ENCODE results near the gene SORBS2. TPM values are rescaled to one million over a fixed set of nuclear protein-coding genes. Genes with fewer than 3 reads are reported as not detected.

SORBS2 gene
- total and polyA plus RNA-seq, 4 donors, result 49.1 to 83.5 (median 66.4) TPM

DNA sequence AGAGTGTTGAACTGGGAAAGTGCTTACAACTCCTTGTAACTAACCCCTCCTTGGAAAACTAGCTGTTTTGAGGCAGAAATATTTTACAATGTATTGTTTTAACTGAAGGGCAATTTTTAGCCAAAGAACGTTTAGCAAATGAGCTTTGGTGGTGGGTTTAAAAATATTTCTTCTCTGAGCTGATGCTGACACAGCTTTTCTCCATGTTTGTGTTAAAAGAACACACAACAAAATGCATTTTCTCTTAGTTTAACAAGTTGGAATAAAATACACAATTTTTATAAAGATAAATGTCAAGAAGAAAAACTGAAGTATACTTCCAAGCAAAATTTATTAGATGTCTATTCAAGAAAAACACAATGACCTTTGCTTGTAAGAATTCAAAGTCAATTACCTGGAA is 226.8 kb downstream of the SORBS2 start:
- Histone ChIP-seq H3K27ac (ENCODE audit: low read depth, low read length) (no peak overlapping the region), H3K4me1 (ENCODE audit: control insufficient read depth, insufficient read depth, low read length) (peaks cover 9% of the 10 kb centered on the region), H3K36me3 (ENCODE audit: control insufficient read depth, insufficient read depth, low read length) (peaks cover 6% of the 10 kb centered on the region), H3K9me3 (ENCODE audit: control insufficient read depth, insufficient read depth, low read length) (no peaks in the 10 kb centered on the region), H3K27me3 (ENCODE audit: control insufficient read depth, insufficient read depth, low read length) (no peaks in the 10 kb centered on the region), H3K4me3 (ENCODE audit: low read depth, low read length) (no peak overlapping the region)
- WGBS (ENCODE audit: insufficient coverage), result no CpG with 5 or more reads among the region's 1 CpG
- no peak for DNase-seq (ENCODE audit: low read depth in 4 of 6, low spot score in 6 of 6)

DNA sequence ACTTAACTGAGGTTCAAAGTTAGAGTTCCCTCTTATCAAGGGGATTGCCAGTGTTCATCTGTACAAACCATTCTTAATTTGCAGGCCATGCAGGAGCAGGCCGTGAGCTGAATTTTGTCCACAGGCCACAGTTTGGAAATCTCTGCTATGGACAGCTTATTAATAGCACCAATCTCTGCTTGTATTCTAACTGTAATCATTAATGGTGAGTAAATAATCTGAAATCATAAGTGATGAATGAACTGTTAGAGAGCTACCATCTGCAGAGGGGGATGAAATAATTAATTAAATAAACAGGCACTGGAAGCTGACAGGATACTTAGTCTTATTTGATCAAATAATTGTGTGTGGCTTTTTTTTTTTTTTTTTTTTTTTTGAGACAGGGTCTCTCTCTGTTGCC is 228.2 kb downstream of the SORBS2 start:
- WGBS (ENCODE audit: insufficient coverage), result no CpG with 5 or more reads among the region's 1 CpG
- no peak overlapping the region for H3K27ac ChIP-seq (ENCODE audit: low read depth, low read length)

DNA sequence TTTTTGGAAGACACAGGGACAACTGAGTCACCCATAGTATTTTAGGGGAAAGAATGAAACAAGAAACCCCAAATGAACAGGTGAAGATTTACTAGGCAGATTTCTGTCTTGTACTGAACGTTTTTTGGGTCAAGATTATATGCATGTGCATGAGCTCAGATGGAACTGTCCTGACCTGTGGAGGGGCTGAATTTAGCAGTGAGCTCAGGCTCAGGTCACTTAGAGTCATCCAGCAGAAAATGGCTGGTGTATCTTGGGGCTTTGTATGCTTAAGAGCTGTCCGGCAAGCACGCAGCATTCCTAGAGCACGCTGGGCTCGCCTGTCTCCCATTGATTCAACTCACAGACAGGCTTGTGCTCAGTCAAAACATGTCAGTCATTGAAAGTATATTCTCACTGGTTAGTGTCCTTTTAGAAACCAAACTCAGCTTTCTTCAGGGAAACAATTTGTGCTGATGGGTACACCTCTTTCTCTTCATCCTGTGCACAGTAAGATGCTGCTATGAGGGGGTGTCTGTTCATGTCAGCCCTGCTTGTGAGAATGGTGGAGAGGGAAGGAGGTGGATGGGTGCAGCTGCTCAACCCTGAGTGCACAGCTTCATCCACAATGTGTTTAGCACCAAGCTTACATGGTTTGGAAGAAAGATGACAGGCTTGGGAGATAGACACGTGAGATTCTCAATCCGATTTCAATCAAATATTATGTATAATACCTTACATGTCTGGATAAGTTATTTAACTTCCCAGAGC is 229.2 kb downstream of the SORBS2 start:
- WGBS (ENCODE audit: insufficient coverage), result 69% methylated on average over 5 of the region's 7 CpGs
- H3K4me3 ChIP-seq (ENCODE audit: low read depth, low read length), result no peak overlapping the region
- H3K27me3 ChIP-seq (ENCODE audit: control insufficient read depth, insufficient read depth, low read length), result no peaks in the 10 kb centered on the region
- no peaks in the 10 kb centered on the region for H3K9me3 ChIP-seq (ENCODE audit: control insufficient read depth, insufficient read depth, low read length)
- DNase-seq (ENCODE audit: low read depth in 4 of 6, low spot score in 6 of 6), result no peak
- no peak overlapping the region for H3K27ac ChIP-seq (ENCODE audit: low read depth, low read length)
- H3K36me3 ChIP-seq (ENCODE audit: control insufficient read depth, insufficient read depth, low read length), result peaks cover 5% of the 10 kb centered on the region
- peaks cover 6% of the 10 kb centered on the region for H3K4me1 ChIP-seq (ENCODE audit: control insufficient read depth, insufficient read depth, low read length)

More for the DNA sequence above, 228.2 kb downstream of the SORBS2 start:
- Histone ChIP-seq H3K4me1 (ENCODE audit: control insufficient read depth, insufficient read depth, low read length) (peaks cover 9% of the 10 kb centered on the region), H3K36me3 (ENCODE audit: control insufficient read depth, insufficient read depth, low read length) (peaks cover 6% of the 10 kb centered on the region), H3K27me3 (ENCODE audit: control insufficient read depth, insufficient read depth, low read length) (no peaks in the 10 kb centered on the region), H3K9me3 (ENCODE audit: control insufficient read depth, insufficient read depth, low read length) (no peaks in the 10 kb centered on the region), H3K4me3 (ENCODE audit: low read depth, low read length) (no peak overlapping the region)
- DNase-seq (ENCODE audit: low read depth in 4 of 6, low spot score in 6 of 6), result no peak

DNA sequence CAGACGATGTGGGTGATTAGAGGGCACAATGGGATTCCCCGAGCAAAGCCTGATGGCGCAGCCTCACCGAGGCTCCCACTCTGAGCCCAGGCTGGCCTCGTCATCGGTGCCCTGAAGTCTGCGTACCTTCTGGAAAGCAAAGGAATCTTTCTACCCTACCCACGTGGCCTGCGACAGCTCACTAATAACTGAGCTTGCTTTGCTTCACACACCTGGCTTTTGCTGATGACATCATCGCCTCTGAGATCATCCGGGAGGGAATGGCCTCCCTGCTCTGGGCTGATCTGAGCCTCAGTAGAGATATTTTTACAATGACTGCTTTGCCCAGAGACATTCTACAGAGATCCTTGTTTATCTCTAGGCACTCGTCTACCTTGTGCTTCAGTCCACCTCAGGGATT is 231.3 kb downstream of the SORBS2 start:
- Histone ChIP-seq H3K9me3 (ENCODE audit: control insufficient read depth, insufficient read depth, low read length) (no peaks in the 10 kb centered on the region), H3K27ac (ENCODE audit: low read depth, low read length) (no peak overlapping the region), H3K4me3 (ENCODE audit: low read depth, low read length) (no peak overlapping the region), H3K27me3 (ENCODE audit: control insufficient read depth, insufficient read depth, low read length) (no peaks in the 10 kb centered on the region), H3K36me3 (ENCODE audit: control insufficient read depth, insufficient read depth, low read length) (no peaks in the 10 kb centered on the region), H3K4me1 (ENCODE audit: control insufficient read depth, insufficient read depth, low read length) (no peaks in the 10 kb centered on the region)
- WGBS (ENCODE audit: insufficient coverage), result 90% methylated on average over 12 of the region's 12 CpGs
- DNase-seq (ENCODE audit: low read depth in 4 of 6, low spot score in 6 of 6), result no peak

DNA sequence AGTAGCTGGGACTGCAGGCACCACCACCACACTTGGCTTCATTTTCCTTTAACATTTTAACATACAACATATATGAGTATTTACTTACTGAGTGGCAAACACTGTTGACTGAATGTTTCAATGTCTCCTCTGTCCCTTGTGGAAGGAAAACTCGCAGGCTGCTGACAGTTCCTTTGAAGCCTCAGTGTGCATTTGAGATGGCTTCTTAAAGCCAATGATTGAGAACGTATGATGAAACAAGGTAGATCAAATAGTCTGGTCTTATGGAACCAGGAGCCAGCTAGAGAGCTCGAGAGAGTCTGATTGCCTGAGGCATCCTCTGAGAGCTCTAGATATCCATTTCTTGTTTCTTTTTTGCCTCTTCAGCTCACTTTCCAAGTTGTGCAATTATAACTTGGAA is 233.7 kb downstream of the SORBS2 start:
- H3K27me3 ChIP-seq (ENCODE audit: control insufficient read depth, insufficient read depth, low read length), result no peaks in the 10 kb centered on the region
- no peaks in the 10 kb centered on the region for H3K36me3 ChIP-seq (ENCODE audit: control insufficient read depth, insufficient read depth, low read length)
- 90% methylated on average over 2 of the region's 3 CpGs for WGBS (ENCODE audit: insufficient coverage)
- H3K4me1 ChIP-seq (ENCODE audit: control insufficient read depth, insufficient read depth, low read length), result peaks cover 3% of the 10 kb centered on the region
- DNase-seq (ENCODE audit: low read depth in 4 of 6, low spot score in 6 of 6), result no peak
- H3K4me3 ChIP-seq (ENCODE audit: low read depth, low read length), result no peak overlapping the region
- H3K9me3 ChIP-seq (ENCODE audit: control insufficient read depth, insufficient read depth, low read length), result no peaks in the 10 kb centered on the region
- H3K27ac ChIP-seq (ENCODE audit: low read depth, low read length), result no peak overlapping the region

DNA sequence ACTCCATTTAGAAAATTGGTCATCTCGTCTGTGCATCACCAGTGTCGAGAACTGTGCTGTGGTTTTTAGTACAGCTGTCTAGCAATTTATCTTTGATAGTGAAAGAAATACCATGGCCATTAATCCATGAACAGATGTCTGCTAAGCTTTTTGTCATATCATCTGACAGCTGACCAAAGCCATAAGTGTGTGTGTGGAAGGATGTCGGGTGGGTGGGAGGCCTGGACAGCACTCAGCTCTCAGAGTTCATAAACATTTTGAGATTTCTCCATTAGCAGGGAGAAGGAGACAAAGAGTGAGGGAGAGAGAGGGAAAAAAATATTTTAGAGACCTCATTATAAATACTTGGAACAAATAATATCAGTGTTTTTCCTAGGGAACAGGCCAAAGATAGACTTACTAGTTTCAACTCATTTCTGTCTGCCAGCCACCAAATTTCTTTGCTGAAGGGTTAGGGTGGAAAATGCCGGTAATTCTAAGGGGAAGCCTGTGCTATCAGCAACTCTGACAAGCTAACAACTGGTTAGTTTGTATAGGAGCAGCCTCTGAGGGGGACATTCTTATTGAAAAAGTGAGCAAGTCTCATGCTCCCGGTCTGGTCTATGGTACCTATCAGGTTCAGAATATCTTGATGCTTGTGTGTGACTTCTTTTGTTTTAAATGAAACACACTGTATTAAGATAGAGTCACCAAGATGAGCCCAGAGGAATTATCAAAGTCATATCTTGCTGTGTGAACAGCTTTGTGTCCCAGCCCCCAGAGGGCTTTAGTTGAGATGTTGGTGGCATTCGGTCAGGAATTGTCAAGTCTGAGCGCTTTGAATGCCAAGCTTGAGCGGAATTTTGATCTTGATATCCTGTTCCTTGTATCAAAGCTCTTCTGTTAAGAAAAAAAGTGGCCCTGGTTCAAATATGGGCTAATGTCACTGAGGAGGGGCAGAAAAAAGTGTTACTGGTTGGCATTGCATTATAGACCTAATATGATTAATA is 234.7 kb downstream of the SORBS2 start:
- no peaks in the 10 kb centered on the region for H3K27me3 ChIP-seq (ENCODE audit: control insufficient read depth, insufficient read depth, low read length)
- H3K4me3 ChIP-seq (ENCODE audit: low read depth, low read length), result no peak overlapping the region
- H3K27ac ChIP-seq (ENCODE audit: low read depth, low read length), result no peak overlapping the region
- no peak for DNase-seq (ENCODE audit: low read depth in 4 of 6, low spot score in 6 of 6)
- H3K4me1 ChIP-seq (ENCODE audit: control insufficient read depth, insufficient read depth, low read length), result peaks cover 3% of the 10 kb centered on the region
- no peaks in the 10 kb centered on the region for H3K9me3 ChIP-seq (ENCODE audit: control insufficient read depth, insufficient read depth, low read length)
- 88% methylated on average over 3 of the region's 8 CpGs for WGBS (ENCODE audit: insufficient coverage)
- H3K36me3 ChIP-seq (ENCODE audit: control insufficient read depth, insufficient read depth, low read length), result no peaks in the 10 kb centered on the region

DNA sequence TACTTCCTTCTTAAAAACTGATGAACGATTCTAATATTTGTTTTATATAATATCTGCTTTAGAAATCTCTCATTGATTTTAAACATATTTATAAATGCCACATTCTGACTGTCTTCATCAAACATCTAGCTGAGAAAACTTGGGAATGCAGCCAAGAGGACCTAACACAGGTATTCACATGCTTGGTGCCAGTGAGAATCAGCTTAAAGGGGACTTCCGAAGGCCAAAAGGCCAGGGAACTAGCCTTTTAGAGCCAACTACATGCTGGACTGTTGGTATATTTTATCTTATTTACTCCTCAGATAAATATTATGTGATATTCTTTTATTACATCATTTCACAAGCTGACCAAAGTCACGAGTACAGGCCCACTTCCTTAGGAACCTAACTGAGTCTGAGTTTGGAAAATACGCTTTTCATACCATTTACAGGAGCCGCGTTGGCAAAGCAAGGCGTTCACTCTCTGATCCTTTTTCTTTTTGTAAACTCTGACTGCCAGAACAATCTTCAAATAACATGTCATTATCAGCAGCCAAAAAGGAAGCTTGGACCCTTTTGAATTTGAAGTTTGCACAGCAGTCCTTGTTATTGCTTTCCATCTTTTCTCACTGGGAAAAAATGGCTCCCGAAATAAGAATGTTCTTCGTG is 235.6 kb downstream of the SORBS2 start:
- H3K27me3 ChIP-seq (ENCODE audit: control insufficient read depth, insufficient read depth, low read length), result no peaks in the 10 kb centered on the region
- 74% methylated on average over 5 of the region's 9 CpGs for WGBS (ENCODE audit: insufficient coverage)
- H3K4me3 ChIP-seq (ENCODE audit: low read depth, low read length), result no peak overlapping the region
- peaks cover 3% of the 10 kb centered on the region for H3K4me1 ChIP-seq (ENCODE audit: control insufficient read depth, insufficient read depth, low read length)
- no peak for DNase-seq (ENCODE audit: low read depth in 4 of 6, low spot score in 6 of 6)
- no peaks in the 10 kb centered on the region for H3K36me3 ChIP-seq (ENCODE audit: control insufficient read depth, insufficient read depth, low read length)
- H3K9me3 ChIP-seq (ENCODE audit: control insufficient read depth, insufficient read depth, low read length), result no peaks in the 10 kb centered on the region
- no peak overlapping the region for H3K27ac ChIP-seq (ENCODE audit: low read depth, low read length)

DNA sequence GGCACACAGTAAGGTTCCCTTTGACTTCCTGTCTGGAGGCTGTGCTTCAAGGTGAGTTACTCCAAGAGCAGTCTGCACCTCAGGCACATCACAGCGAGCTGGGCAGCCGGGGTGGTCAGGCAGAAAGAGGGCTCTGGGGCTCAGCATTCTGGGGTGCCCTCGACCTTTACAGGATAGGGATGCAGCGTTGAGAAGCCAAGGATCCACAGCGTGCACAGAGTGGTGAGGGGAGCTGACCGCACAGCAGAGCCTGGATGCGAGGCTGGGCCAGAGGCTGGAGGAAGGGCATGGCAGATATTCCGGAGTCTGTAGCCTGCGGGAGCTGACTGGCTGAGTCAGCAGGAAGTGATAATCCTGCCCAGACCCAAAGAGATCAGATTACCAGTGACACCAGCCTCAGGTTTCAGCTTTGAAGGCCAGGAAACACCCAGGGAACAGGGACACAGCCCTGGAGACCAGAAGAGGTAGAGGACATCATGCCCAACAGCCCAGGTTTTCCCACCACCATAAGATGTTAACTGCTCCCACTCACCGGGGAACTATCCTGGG is 238.3 kb downstream of the SORBS2 start:
- no peaks in the 10 kb centered on the region for H3K27me3 ChIP-seq (ENCODE audit: control insufficient read depth, insufficient read depth, low read length)
- peaks cover 7% of the 10 kb centered on the region for H3K4me1 ChIP-seq (ENCODE audit: control insufficient read depth, insufficient read depth, low read length)
- H3K4me3 ChIP-seq (ENCODE audit: low read depth, low read length), result no peak overlapping the region
- no peaks in the 10 kb centered on the region for H3K9me3 ChIP-seq (ENCODE audit: control insufficient read depth, insufficient read depth, low read length)
- H3K27ac ChIP-seq (ENCODE audit: low read depth, low read length), result no peak overlapping the region
- no peak for DNase-seq (ENCODE audit: low read depth in 4 of 6, low spot score in 6 of 6)
- WGBS (ENCODE audit: insufficient coverage), result 77% methylated on average over 9 of the region's 10 CpGs
- H3K36me3 ChIP-seq (ENCODE audit: control insufficient read depth, insufficient read depth, low read length), result no peaks in the 10 kb centered on the region

DNA sequence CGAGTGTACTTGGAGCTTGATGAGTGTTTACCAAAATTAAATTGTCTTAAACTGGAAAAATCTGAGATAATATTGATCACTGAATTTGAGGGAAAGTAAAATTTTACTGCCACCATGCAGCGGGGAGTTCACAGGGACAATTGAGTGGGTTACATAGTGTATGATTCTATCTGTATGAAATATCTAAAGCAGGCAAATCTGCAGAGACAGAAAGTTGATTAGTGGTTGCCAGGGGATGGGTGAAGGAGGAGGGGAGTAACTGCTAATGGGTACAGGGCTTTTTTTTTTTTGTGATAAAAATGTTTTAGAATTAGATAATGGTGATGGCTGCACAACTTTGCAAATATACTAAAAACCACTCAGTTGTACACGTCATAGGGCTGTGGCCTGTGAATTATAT is 241.3 kb downstream of the SORBS2 start:
- H3K4me1 ChIP-seq (ENCODE audit: control insufficient read depth, insufficient read depth, low read length), result peaks cover 20% of the 10 kb centered on the region
- no peak overlapping the region for H3K27ac ChIP-seq (ENCODE audit: low read depth, low read length)
- H3K36me3 ChIP-seq (ENCODE audit: control insufficient read depth, insufficient read depth, low read length), result no peaks in the 10 kb centered on the region
- no peaks in the 10 kb centered on the region for H3K27me3 ChIP-seq (ENCODE audit: control insufficient read depth, insufficient read depth, low read length)
- WGBS (ENCODE audit: insufficient coverage), result 100% methylated on average over 2 of the region's 3 CpGs
- DNase-seq (ENCODE audit: low read depth in 4 of 6, low spot score in 6 of 6), result no peak
- H3K9me3 ChIP-seq (ENCODE audit: control insufficient read depth, insufficient read depth, low read length), result no peaks in the 10 kb centered on the region
- H3K4me3 ChIP-seq (ENCODE audit: low read depth, low read length), result no peak overlapping the region

Measured in spinal cord (tissue), 10 donors.